ENCODE measurements around the gene USHBP1. TPM values are rescaled to one million over a fixed set of nuclear protein-coding genes. Genes with fewer than 3 reads are reported as not detected.
A peak's percentile ranks its signal among the peaks of the same experiment; 100 is the strongest.

The USHBP1 gene
- total RNA-seq, 1 experiment from 2014 or later = not detected

DNA sequence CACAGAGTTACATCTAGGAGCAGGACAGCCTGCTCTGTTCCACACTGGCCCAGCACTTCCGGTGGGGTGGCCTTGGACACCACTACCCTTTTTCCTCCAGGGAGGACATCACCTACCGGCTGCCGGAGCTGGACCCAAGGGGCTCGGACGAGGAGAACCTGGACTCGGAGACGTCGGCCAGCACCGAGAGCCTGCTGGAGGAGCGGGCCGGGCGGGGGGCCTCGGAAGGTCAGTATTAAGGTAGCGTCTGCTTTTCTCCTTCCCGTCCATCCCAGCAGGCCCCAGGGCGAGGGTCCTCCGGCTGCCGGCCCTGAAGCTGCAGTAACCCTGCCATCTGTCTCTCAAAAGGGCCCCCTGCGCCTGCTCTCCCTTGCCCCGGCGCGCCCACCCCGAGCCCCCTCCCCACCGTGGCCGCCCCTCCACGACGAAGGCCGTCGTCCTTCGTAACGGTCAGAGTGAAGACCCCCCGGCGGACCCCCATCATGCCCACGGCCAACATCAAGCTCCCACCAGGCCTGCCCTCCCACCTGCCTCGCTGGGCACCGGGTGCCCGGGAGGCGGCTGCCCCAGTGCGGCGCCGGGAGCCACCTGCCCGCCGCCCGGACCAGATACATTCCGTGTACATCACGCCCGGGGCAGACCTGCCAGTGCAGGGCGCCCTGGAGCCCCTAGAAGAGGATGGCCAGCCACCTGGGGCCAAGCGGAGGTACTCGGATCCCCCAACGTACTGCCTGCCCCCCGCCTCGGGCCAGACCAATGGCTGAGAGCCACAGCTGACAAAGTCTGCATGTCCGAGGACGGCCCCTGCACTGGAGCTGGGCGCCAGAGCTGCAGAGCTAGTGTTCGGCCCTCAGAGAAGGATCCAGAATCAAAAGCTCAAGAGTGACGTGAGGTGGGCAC lies 52.7 kb downstream of the USHBP1 start:
- DNase-seq (ENCODE audit: low read depth) = no peak

DNA sequence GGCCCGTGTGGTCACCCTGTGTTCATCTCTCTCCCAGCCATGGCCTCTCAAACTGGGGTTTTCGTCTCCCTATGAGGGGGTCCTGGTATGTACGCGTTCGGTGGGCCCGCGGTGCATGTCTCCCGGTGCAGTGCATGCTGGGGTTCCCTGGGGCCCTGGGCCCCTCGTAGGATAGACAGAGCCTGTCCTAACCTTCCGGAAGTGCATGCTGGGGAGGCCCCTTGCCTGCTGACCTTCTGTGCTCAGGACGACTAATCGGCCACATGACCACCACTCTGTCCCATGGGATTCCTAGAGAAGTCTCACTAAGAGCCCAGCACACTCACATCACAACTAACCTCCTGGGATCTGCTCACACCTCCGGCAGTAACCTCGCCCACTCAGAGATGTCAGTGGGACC lies 54.2 kb downstream of the USHBP1 start:
- no peak for DNase-seq (ENCODE audit: low read depth)

DNA sequence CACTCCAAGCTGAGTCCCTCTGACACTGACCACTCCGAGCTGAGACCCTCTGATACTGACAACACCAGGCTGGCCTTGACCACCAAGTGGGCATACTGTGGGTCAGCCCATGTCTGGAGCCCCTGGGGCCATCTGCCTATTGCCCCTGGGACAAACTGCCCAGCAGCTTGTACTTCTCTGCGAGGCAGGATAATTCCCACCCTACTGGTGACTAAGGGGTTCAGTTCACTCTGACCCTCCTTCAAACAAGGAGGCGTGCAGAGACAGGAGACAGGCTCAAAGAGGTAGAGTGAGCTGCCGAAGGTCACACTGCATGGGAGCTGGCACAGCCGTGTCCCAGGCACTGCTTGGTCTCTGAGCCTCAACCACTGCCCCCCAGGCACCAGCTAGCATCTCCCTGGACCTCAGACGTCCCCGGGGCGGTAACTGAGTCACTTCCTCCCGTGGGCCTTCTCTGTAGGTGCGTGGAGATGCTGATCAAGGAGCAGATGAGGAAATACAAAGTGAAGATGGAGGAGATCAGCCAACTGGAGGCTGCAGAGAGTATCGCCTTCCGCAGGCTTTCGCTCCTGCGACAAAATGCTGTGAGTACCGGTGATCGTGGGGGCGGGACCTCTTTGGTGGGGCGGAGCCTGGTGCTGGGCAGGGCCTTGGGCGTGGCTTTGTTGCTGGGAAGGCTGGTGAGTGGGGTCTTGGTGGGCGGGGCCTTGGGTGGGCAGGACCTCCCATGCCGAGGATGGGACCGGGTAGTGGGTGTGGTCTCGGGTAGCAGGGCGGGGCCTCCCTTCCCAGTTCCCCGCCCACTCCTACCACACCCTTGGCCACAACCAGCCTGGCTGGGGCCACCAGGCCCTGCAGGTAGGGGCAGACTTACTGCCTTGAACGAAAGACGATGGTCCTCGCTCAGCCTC lies 55.2 kb downstream of the USHBP1 start:
- DNase-seq (ENCODE audit: low read depth) = peak; percentile 45

DNA sequence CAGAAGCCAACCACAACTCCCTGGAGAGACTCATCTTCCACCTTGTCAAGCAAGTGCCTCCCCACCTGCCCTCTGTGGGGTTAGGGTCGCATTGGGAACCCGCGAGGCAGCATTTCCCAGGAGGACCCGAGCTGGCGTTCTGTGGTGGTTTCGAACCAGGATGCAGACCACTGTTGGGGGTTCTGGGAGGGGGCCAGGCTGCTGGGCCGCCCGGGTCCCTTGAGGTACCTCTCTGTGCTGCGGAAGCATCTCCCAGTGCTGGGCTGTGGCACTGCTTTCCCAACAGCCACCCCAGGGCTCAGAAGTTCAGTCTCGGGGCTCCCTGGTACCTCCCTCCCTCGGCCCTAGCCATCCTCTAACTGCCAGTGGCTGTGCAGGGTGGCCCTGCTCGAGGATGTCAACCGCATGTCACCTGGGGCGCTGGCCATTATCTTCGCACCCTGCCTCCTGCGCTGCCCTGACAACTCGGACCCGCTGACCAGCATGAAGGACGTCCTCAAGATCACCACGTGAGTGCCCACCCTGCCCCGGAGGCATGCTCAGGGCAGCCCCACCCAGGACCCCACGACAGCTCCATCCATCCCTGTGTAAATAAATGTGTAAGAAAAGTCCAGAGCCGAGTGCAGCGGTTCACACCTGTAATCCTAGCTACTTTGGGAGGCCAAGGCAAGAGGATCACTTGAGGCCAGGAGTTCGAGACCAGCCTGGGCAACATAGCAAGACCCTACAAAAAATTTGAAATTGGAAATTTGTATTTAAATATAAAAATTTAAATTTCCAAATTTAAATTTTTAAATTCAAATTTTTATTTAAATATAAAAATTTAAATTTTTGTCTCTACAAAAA lies 57.6 kb downstream of the USHBP1 start:
- no peak for DNase-seq (ENCODE audit: low read depth)

DNA sequence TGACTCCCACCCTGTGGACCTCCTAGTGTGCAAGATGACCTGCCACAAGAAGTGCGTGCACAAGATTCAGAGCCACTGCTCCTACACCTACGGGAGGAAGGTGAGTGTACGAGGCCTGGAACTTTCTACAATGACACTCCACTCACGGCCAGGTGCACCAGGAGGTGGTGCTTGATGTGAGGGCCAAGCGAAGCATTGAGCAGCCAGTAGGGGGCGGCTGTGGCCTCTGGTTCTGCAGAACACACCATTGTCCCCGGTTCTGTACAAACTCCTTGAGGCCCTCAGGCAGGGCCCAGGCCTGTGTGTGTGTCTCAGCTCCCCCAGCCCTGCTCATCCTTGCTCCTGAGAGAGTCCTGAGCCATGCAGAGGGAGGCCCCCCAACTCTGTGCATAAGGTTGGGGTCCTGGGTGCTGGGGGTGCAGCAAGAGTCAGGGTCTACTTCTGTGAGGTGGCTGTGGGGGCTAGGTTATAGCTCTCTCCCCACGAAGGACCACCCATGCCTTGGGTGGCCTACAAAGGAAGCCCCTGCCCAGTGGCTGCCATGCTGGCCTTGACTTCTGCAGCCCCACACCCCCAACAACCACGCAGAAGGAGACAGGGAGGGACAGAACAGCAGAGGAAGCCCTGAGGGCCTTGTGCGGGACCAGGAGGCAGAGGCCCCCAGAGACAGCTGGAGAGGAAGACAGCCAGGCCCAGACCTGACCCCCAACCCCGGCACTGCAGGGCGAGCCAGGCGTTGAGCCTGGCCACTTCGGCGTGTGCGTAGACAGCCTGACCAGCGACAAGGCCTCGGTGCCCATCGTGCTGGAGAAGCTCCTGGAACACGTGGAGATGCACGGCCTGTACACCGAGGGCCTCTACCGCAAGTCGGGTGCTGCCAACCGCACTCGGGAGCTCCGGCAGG lies 59.1 kb downstream of the USHBP1 start:
- DNase-seq (ENCODE audit: low read depth) = peak; percentile 49

DNA sequence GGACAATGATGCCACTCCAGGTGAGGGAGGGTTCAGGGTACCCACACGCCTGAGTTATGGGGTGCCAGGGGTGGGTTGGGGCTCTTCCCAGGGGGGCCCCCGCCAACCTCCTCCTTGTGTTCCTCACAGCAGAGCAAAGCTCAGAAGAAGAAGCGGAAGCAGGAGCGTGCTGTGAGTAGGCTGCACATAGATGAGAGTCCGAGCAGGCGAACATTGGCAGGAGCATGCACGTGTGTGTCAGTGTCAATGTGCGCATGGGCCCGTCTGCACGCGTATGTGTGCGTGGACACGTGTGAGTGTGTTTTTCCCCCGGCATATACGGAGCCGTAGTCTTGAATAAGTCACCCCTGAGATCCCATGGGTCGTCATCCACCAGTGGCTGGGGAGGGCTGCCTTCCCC lies 61.8 kb downstream of the USHBP1 start:
- no peak for DNase-seq (ENCODE audit: low read depth)

DNA sequence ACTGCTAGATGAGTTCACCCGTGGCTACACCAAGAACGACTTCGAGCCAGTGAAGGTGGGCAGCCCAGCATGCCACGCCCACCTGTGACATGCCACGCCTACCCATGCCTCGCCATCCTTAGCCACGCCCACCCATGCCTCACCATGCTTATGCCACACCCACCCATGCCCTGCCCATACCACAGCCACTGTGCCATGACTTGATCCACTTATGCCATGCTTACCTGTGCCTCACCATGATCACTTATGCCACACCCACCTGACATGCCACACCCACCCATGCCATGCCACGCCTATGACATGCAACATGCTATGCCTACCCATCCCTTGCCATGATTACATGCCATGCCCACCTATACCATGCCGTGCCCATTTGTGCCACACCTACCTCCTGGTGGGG lies 62.3 kb downstream of the USHBP1 start:
- DNase-seq (ENCODE audit: low read depth) = no peak

DNA sequence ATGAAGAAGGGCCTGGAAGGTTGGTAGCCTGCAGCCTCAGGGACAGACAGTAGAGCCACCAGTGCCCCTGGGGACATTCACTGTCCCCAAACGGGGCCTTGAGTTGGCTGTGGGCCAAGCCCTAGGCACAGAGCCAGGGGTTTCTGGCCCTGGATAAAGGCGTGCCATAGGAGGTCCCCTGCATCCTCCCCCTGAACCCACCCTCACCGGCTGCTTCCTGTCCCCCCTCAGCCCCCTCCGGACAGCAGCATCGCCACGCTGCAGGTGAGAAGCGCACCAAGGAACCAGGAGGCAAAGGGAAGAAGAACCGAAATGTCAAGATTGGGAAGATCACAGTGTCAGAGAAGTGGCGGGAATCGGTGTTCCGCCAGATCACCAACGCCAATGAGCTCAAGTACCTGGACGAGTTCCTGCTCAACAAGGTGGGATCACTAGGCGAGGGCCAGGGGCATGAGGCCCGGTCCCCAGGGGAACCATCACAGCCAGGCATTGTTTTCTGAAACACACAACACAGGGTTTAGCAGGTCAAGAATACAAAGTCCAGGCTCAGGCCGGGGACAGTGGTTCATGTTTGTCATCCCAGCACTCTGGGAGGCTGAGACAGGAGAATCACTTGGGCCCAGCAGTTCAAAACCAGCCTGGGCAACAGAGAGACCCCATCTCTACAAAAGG lies 64.0 kb downstream of the USHBP1 start:
- DNase-seq (ENCODE audit: low read depth) = no peak

Other genes with a start within 250 kb of the USHBP1 start
- 2.5 and 2.6 TPM in 2 replicates for gene CPAMD8, start 237.9 kb downstream of the USHBP1 start, total RNA-seq (2014; rRNA removed; shearing (Covaris generic))
- 13.8 and 15.9 TPM in 2 replicates for gene HAUS8, start 189.3 kb downstream of the USHBP1 start, total RNA-seq (2014; rRNA removed; shearing (Covaris generic))
- gene MYO9B, start 189.0 kb downstream of the USHBP1 start, total RNA-seq (2014; rRNA removed; shearing (Covaris generic)) = 31.6 and 36.9 TPM in 2 replicates
- gene USE1, start 49.4 kb downstream of the USHBP1 start, total RNA-seq (2014; rRNA removed; shearing (Covaris generic)) = 38.6 and 40.6 TPM in 2 replicates
- gene OCEL1, start 38.5 kb downstream of the USHBP1 start, total RNA-seq (2014; rRNA removed; shearing (Covaris generic)) = 5.1 and 8.1 TPM in 2 replicates
- gene NR2F6, start 18.8 kb downstream of the USHBP1 start, total RNA-seq (2014; rRNA removed; shearing (Covaris generic)) = 29.8 and 43.4 TPM in 2 replicates
- 132 and 133 TPM in 2 replicates for gene BABAM1, start 2.7 kb upstream of the USHBP1 start, total RNA-seq (2014; rRNA removed; shearing (Covaris generic))
- gene ANKLE1, start 17.2 kb upstream of the USHBP1 start, total RNA-seq (2014; rRNA removed; shearing (Covaris generic)) = 1.2 and 1.3 TPM in 2 replicates
- gene ABHD8, start 38.7 kb upstream of the USHBP1 start, total RNA-seq (2014; rRNA removed; shearing (Covaris generic)) = 16.5 and 17.9 TPM in 2 replicates
- gene MRPL34, start 41.1 kb upstream of the USHBP1 start, total RNA-seq (2014; rRNA removed; shearing (Covaris generic)) = 77.3 and 79.5 TPM in 2 replicates
- gene DDA1, start 44.8 kb upstream of the USHBP1 start, total RNA-seq (2014; rRNA removed; shearing (Covaris generic)) = 20.2 and 25.9 TPM in 2 replicates
- 2.9 and 3.7 TPM in 2 replicates for gene ANO8, start 70.1 kb upstream of the USHBP1 start, total RNA-seq (2014; rRNA removed; shearing (Covaris generic))
- gene GTPBP3, start 72.8 kb upstream of the USHBP1 start, total RNA-seq (2014; rRNA removed; shearing (Covaris generic)) = 15.4 and 17.7 TPM in 2 replicates
- not detected in 2 replicates for gene PLVAP, start 112.6 kb upstream of the USHBP1 start, total RNA-seq (2014; rRNA removed; shearing (Covaris generic))
- not detected in 2 replicates for gene CCDC194, start 129.5 kb upstream of the USHBP1 start, total RNA-seq (2014; rRNA removed; shearing (Covaris generic))
- gene BST2, start 140.9 kb upstream of the USHBP1 start, total RNA-seq (2014; rRNA removed; shearing (Covaris generic)) = 46.1 and 65.6 TPM in 2 replicates
- gene MVB12A, start 155.3 kb upstream of the USHBP1 start, total RNA-seq (2014; rRNA removed; shearing (Covaris generic)) = 123 and 164 TPM in 2 replicates
- not detected in 2 replicates for gene TMEM221, start 183.9 kb upstream of the USHBP1 start, total RNA-seq (2014; rRNA removed; shearing (Covaris generic))
- gene NXNL1, start 196.2 kb upstream of the USHBP1 start, total RNA-seq (2014; rRNA removed; shearing (Covaris generic)) = not detected in 2 replicates
- 7.9 and 8.7 TPM in 2 replicates for gene SLC27A1, start 205.8 kb upstream of the USHBP1 start, total RNA-seq (2014; rRNA removed; shearing (Covaris generic))
- 52.7 and 66.8 TPM in 2 replicates for gene PGLS, start 246.9 kb upstream of the USHBP1 start, total RNA-seq (2014; rRNA removed; shearing (Covaris generic))

Measured in RPMI7951 (cell line).